Effector memory CD8-positive, alpha-beta T cell (primary cell): ENCODE data around the gene LYST.

Source experiments
- ATAC-seq: fragments of 150-1000 bp; cut with Tn5 transposase; replicated peaks from 2 replicates; pipeline ENCODE4 v1.10.0; 2021; ENCODE audit warnings: mild to moderate bottlenecking, moderate library complexity
- DNase-seq, 3 experiments: peaks; one replicate each; pipeline ENCODE4 v3.0.0; 2021
- H3K27ac Mint-ChIP-seq, 2 donors: one replicate each; pipeline ENCODE4 v1.8.0; 2022; ENCODE audit warnings: mild to moderate bottlenecking in 2 of 2, mixed read lengths in 2 of 2, moderate library complexity in 2 of 2
- H3K27me3 Mint-ChIP-seq, 2 donors: one replicate each; pipeline ENCODE4 v1.8.0; 2022; ENCODE audit warnings: mixed read lengths in 2 of 2
- H3K36me3 Mint-ChIP-seq: one replicate; pipeline ENCODE4 v1.8.0; 2022; ENCODE audit warnings: mild to moderate bottlenecking, moderate library complexity, mixed read lengths; ENCODE audit not compliant: insufficient read depth
- H3K4me1 Mint-ChIP-seq, 2 donors: one replicate each; pipeline ENCODE4 v1.8.0; 2022; ENCODE audit warnings: low read depth in 2 of 2, mixed read lengths in 2 of 2
- H3K4me3 Mint-ChIP-seq, 2 donors: one replicate each; pipeline ENCODE4 v1.8.0; 2022; ENCODE audit warnings: mild to moderate bottlenecking in 2 of 2, mixed read lengths in 2 of 2, moderate library complexity in 2 of 2
- H3K9me3 Mint-ChIP-seq, 2 donors: one replicate each; pipeline ENCODE4 v1.8.0; 2022; ENCODE audit warnings: mixed read lengths in 2 of 2

The LYST gene

GRCh38 chr1:235841938-235842545, 24.7 kb downstream of the LYST start:
- no peak overlapping the region for H3K4me3 Mint-ChIP-seq
- peaks cover 26 to 46% of the 10 kb centered on the region in 2 donors for H3K4me1 Mint-ChIP-seq
- DNase-seq (no peak), ATAC-seq (no peak)
- no peaks in the 10 kb centered on the region for H3K9me3 Mint-ChIP-seq
- H3K36me3 Mint-ChIP-seq, result peaks cover 3% of the 10 kb centered on the region
- H3K27me3 Mint-ChIP-seq, result no peaks in the 10 kb centered on the region
- peak overlapping the region in 1 of 2 donors; percentile 69 for H3K27ac Mint-ChIP-seq

GRCh38 chr1:235838021-235838420, 28.7 kb downstream of the LYST start:
- Mint-ChIP-seq H3K27me3 (no peaks in the 10 kb centered on the region), H3K4me3 (no peak overlapping the region), H3K4me1 (peaks cover 19 to 41% of the 10 kb centered on the region in 2 donors), H3K9me3 (no peaks in the 10 kb centered on the region), H3K27ac (no peak overlapping the region), H3K36me3 (peaks cover 4% of the 10 kb centered on the region)
- DNase-seq, result peak in 1 of 3 experiments; percentile 15
- peak; percentile 90 for ATAC-seq

GRCh38 chr1:235835226-235835625, 31.5 kb downstream of the LYST start:
- peaks cover 14% of the 10 kb centered on the region for H3K36me3 Mint-ChIP-seq
- no peak overlapping the region for H3K27ac Mint-ChIP-seq
- peaks cover 13 to 29% of the 10 kb centered on the region in 2 donors for H3K4me1 Mint-ChIP-seq
- H3K27me3 Mint-ChIP-seq, result no peaks in the 10 kb centered on the region
- H3K9me3 Mint-ChIP-seq, result no peaks in the 10 kb centered on the region
- ATAC-seq, result no peak
- DNase-seq, result no peak
- no peak overlapping the region for H3K4me3 Mint-ChIP-seq

GRCh38 chr1:235834620-235835019, 32.1 kb downstream of the LYST start:
- Mint-ChIP-seq H3K36me3 (peaks cover 19% of the 10 kb centered on the region), H3K4me1 (peaks cover 7 to 24% of the 10 kb centered on the region in 2 donors), H3K27me3 (no peaks in the 10 kb centered on the region), H3K27ac (no peak overlapping the region), H3K9me3 (no peaks in the 10 kb centered on the region), H3K4me3 (no peak overlapping the region)
- no peak for ATAC-seq
- no peak for DNase-seq

GRCh38 chr1:235832011-235832410, 34.7 kb downstream of the LYST start:
- Mint-ChIP-seq H3K9me3 (no peaks in the 10 kb centered on the region), H3K4me3 (no peak overlapping the region), H3K27me3 (no peaks in the 10 kb centered on the region), H3K36me3 (peaks cover 32% of the 10 kb centered on the region), H3K4me1 (peaks cover 2 to 25% of the 10 kb centered on the region in 2 donors), H3K27ac (no peak overlapping the region)
- DNase-seq, result no peak
- no peak for ATAC-seq

GRCh38 chr1:235831148-235831547, 35.6 kb downstream of the LYST start:
- Mint-ChIP-seq H3K4me1 (peaks cover 2 to 29% of the 10 kb centered on the region in 2 donors), H3K4me3 (no peak overlapping the region), H3K36me3 (peaks cover 34% of the 10 kb centered on the region), H3K9me3 (no peaks in the 10 kb centered on the region), H3K27me3 (no peaks in the 10 kb centered on the region), H3K27ac (no peak overlapping the region)
- peak; percentile 53 for ATAC-seq
- no peak for DNase-seq

GRCh38 chr1:235826102-235826854, 40.4 kb downstream of the LYST start:
- DNase-seq (no peak), ATAC-seq (no peak)
- H3K27ac Mint-ChIP-seq, result peak overlapping the region in 1 of 2 donors; percentile 69
- H3K27me3 Mint-ChIP-seq, result no peaks in the 10 kb centered on the region
- H3K9me3 Mint-ChIP-seq, result no peaks in the 10 kb centered on the region
- peaks cover 40% of the 10 kb centered on the region for H3K36me3 Mint-ChIP-seq
- no peak overlapping the region for H3K4me3 Mint-ChIP-seq
- peaks cover 5 to 33% of the 10 kb centered on the region in 2 donors for H3K4me1 Mint-ChIP-seq

GRCh38 chr1:235825229-235825628, 41.5 kb downstream of the LYST start:
- Mint-ChIP-seq H3K4me3 (no peak overlapping the region), H3K36me3 (peaks cover 34% of the 10 kb centered on the region)
- DNase-seq, result no peak

GRCh38 chr1:235823684-235824083, 43.0 kb downstream of the LYST start:
- Mint-ChIP-seq H3K27me3 (no peaks in the 10 kb centered on the region), H3K36me3 (peaks cover 24% of the 10 kb centered on the region), H3K27ac (peak overlapping the region in 1 of 2 donors; percentile 10), H3K4me1 (peaks cover 9 to 38% of the 10 kb centered on the region in 2 donors), H3K4me3 (no peak overlapping the region), H3K9me3 (no peaks in the 10 kb centered on the region)
- DNase-seq (no peak), ATAC-seq (no peak)

More at GRCh38 chr1:235825229-235825628, 41.5 kb downstream of the LYST start:
- H3K9me3 Mint-ChIP-seq, result no peaks in the 10 kb centered on the region
- H3K4me1 Mint-ChIP-seq, result peaks cover 5 to 31% of the 10 kb centered on the region in 2 donors
- H3K27ac Mint-ChIP-seq, result no peak overlapping the region
- no peak for ATAC-seq
- no peaks in the 10 kb centered on the region for H3K27me3 Mint-ChIP-seq

- Mint-ChIP-seq H3K4me1 (peaks cover 9 to 32% of the 10 kb centered on the region in 2 donors), H3K27me3 (no peaks in the 10 kb centered on the region), H3K36me3 (peaks cover 19% of the 10 kb centered on the region), H3K4me3 (no peak overlapping the region), H3K27ac (peak overlapping the region in 1 of 2 donors; percentile 46), H3K9me3 (no peaks in the 10 kb centered on the region)
- no peak for ATAC-seq
- no peak for DNase-seq
Measured at GRCh38 chr1:235822685-235823084, 44.0 kb downstream of the LYST start.

GRCh38 chr1:235821361-235821981, 45.2 kb downstream of the LYST start:
- Mint-ChIP-seq H3K4me3 (no peak overlapping the region), H3K27ac (peak overlapping the region in 1 of 2 donors; percentile 53), H3K27me3 (no peaks in the 10 kb centered on the region), H3K36me3 (peaks cover 19% of the 10 kb centered on the region), H3K4me1 (peaks cover 13 to 43% of the 10 kb centered on the region in 2 donors), H3K9me3 (no peaks in the 10 kb centered on the region)
- no peak for ATAC-seq
- no peak for DNase-seq

- H3K9me3 Mint-ChIP-seq, result no peaks in the 10 kb centered on the region
- DNase-seq, result no peak
- H3K36me3 Mint-ChIP-seq, result peaks cover 11% of the 10 kb centered on the region
- no peak overlapping the region for H3K4me3 Mint-ChIP-seq
- no peak for ATAC-seq
- peak overlapping the region in 1 of 2 donors; percentile 52 for H3K27ac Mint-ChIP-seq
- H3K4me1 Mint-ChIP-seq, result peaks cover 14 to 39% of the 10 kb centered on the region in 2 donors
- no peaks in the 10 kb centered on the region for H3K27me3 Mint-ChIP-seq
Measured at GRCh38 chr1:235820061-235820460, 46.6 kb downstream of the LYST start.

GRCh38 chr1:235818632-235819136, 48.0 kb downstream of the LYST start:
- H3K4me3 Mint-ChIP-seq, result no peak overlapping the region
- peaks cover 3% of the 10 kb centered on the region for H3K36me3 Mint-ChIP-seq
- peak overlapping the region in 1 of 2 donors; percentile 52 for H3K27ac Mint-ChIP-seq
- DNase-seq, result no peak
- H3K4me1 Mint-ChIP-seq, result peaks cover 14 to 36% of the 10 kb centered on the region in 2 donors
- ATAC-seq, result no peak
- no peaks in the 10 kb centered on the region for H3K9me3 Mint-ChIP-seq
- H3K27me3 Mint-ChIP-seq, result no peaks in the 10 kb centered on the region
